22Rv1 (cell line): ENCODE measurements around the gene UGT1A6.

Source experiments
- H3K27ac ChIP-seq: fragments of 450-650 bp; 2 replicates; pipeline ENCODE4 v1.5.1; 2017
- CTCF ChIP-seq: fragments of 450-650 bp; IDR thresholded peaks from 2 replicates; pipeline ENCODE4 v1.5.1; 2017; ENCODE audit warnings: mild to moderate bottlenecking
- ZFX ChIP-seq: fragments of 450-650 bp; IDR thresholded peaks from 2 replicates; pipeline ENCODE4 v1.6.1; 2017; ENCODE audit warnings: antibody characterized with exemption, borderline replicate concordance

The UGT1A6 gene

DNA sequence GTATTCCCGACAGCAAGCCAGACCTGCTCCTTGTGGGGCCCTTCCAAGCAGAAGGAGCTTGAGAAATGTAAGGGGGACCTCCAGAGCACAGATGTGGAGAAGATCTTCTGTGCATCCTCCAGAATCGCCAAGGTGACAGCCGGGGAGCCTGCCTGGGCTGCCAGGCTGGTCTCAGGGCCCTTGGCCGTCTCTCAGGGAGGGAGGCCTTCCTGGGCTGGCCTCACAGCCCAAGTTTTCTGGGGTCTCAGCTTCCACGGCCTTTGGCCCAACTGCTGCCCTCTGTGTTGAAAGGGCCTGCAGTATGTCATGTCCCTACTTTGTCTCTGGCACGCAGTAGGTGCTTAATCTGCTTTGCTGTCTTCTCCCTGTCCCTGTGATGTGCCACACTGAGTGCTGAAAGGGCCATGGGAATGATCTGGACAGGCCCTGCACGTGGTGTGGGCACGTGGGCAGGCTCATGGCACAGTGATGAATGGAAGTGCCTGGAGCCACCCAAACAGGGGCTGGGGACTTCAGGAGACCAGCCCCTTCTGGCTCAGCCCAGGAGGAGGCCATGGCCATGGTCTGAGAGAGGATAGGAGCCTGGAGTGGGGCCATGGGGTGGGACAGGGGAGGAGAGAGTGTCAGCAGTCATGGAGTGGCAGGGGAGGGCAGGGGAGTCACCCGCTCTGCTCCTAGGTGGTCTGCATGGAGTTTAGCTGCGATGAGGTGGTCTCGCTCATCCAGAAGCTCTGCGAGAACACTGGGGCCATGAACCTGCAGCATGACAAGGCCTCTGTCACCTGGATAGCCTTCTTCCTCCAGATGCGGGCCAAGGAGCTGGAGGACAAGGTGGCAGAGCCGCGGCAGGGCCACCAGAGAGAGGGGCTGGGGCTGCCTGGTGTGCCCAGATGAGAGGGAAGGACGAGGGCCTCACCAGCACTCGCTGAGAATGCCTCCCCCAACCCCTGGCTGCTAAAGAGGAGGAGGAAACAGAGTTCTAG, 126.2 kb downstream of the UGT1A6 start:
- no peak overlapping the region for H3K27ac ChIP-seq
- TF ChIP-seq ZFX (no peak), CTCF (no peak)

GRCh38 chr2:233819884-233820773, 127.4 kb downstream of the UGT1A6 start:
- no peak overlapping the region for H3K27ac ChIP-seq
- TF ChIP-seq ZFX (no peak), CTCF (no peak)

DNA sequence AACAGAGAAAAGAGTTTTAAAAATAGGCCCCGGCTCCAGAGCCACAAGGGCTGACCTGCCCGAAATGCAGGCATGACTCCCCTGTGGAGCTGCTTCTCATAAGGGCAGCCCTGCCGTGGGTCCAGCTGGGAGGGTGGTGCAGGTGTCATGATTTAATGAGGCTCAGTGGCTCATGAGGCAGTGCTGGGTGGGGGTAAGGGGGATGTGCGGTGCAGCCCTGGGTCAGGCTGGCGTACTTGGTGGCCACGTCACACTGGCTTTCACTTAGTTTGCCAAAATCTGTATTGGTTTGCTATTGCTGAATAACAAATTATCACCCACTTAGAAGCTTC, 128.1 kb downstream of the UGT1A6 start:
- H3K27ac ChIP-seq = no peak overlapping the region
- TF ChIP-seq CTCF (no peak), ZFX (no peak)

DNA sequence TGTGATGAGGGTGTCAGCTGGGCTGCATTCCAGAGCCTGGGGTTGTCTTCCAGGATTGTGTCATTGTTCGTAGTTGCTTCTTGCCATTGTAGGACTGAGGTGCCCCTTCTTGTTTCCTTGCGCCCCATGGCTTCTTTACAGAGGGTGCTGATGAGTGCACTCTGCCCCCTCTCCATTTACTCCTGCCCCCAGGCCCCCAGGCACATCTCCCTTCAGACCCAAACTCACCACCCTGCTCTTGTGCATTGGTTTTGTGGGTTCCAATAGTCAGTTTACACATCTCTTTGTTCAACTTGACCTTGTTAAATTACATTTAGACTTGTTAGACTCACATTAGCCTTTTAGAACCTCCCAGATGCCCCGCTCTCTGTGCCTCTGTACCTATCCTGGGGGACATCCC, 128.5 kb downstream of the UGT1A6 start:
- H3K27ac ChIP-seq = no peak overlapping the region
- TF ChIP-seq ZFX = no peak
- TF ChIP-seq CTCF = no peak

GRCh38 chr2:233821709-233822100, 129.0 kb downstream of the UGT1A6 start:
- TF ChIP-seq CTCF = no peak
- no peak for TF ChIP-seq ZFX
- H3K27ac ChIP-seq = no peak overlapping the region

GRCh38 chr2:233822101-233822771, 129.5 kb downstream of the UGT1A6 start:
- no peak for TF ChIP-seq ZFX
- no peak overlapping the region for H3K27ac ChIP-seq
